Measurements from ENCODE around the gene PAPOLB. TPM values are rescaled to one million over a fixed set of nuclear protein-coding genes. Genes with fewer than 3 reads are reported as not detected.

The PAPOLB gene
- total RNA-seq, 6 donors from 2014 or later: 0.10 to 2.1 (median 0.39) TPM

DNA sequence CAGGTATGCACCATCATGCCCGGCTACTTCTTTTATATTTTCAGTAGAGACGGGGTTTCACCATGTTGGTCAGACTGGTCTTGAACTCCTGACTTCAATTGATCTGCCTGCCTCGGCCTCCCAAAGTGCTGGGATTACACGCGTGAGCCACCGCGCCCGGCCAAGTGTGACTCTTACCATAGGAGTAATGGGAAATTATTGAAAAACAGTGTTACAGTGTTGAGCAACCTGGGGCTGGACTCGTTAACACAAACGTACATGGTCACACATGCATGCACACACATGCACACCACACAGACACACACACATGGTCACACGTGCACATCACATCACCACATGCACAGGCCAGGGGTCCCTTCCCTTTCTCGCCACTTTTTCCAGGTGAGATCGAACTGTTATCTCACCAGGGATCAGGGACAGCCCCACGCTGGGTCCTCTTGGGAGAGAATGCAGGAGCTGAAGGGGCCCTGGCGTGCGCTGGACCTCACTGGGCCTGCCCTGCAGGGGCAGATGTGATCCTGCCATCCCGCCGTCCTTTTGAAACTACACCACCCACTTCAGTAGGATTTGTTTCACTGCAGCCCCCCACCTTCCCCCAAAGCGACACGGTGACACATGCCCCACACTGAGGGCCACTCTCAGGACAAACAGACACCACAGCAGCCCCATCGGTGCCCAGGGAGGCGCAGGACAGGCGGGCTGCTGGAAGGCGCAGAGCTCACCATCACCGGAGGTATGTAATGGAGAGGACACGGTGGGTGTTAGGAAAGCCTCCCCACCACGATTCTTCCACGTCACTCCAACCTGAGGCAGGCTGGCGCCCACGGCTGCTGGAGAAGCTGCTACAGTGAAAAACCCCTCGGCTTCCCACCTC is 11.5 kb upstream of the PAPOLB start:
- ATAC-seq (ENCODE audit: low FRiP score in 2 of 2) (no peak), DNase-seq (peak in 1 of 2 donors; percentile 11)
- no peak overlapping the region for H3K27ac ChIP-seq
- no peak overlapping the region for H3K4me3 ChIP-seq
- peaks cover 0 to 22% (median 8%) of the 10 kb centered on the region in 4 donors for H3K36me3 ChIP-seq
- no peaks in the 10 kb centered on the region for H3K4me1 ChIP-seq
- H3K9me3 ChIP-seq: no peaks in the 10 kb centered on the region
- no peaks in the 10 kb centered on the region for H3K27me3 ChIP-seq
- 91 to 93% methylated on average over 27 to 31 of the region's 31 CpGs for WGBS, 2 donors
- no peak for TF ChIP-seq POLR2AphosphoS5 (IDR thresholded peaks at IDR 0.05)
- TF ChIP-seq, protein P1, sequence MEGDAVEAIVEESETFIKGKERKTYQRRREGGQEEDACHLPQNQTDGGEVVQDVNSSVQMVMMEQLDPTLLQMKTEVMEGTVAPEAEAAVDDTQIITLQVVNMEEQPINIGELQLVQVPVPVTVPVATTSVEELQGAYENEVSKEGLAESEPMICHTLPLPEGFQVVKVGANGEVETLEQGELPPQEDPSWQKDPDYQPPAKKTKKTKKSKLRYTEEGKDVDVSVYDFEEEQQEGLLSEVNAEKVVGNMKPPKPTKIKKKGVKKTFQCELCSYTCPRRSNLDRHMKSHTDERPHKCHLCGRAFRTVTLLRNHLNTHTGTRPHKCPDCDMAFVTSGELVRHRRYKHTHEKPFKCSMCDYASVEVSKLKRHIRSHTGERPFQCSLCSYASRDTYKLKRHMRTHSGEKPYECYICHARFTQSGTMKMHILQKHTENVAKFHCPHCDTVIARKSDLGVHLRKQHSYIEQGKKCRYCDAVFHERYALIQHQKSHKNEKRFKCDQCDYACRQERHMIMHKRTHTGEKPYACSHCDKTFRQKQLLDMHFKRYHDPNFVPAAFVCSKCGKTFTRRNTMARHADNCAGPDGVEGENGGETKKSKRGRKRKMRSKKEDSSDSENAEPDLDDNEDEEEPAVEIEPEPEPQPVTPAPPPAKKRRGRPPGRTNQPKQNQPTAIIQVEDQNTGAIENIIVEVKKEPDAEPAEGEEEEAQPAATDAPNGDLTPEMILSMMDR (IDR thresholded peaks at IDR 0.05): no peak
- TF ChIP-seq EP300 (IDR thresholded peaks at IDR 0.05): no peak
- TF ChIP-seq POLR2A (IDR thresholded peaks at IDR 0.05): no peak

DNA sequence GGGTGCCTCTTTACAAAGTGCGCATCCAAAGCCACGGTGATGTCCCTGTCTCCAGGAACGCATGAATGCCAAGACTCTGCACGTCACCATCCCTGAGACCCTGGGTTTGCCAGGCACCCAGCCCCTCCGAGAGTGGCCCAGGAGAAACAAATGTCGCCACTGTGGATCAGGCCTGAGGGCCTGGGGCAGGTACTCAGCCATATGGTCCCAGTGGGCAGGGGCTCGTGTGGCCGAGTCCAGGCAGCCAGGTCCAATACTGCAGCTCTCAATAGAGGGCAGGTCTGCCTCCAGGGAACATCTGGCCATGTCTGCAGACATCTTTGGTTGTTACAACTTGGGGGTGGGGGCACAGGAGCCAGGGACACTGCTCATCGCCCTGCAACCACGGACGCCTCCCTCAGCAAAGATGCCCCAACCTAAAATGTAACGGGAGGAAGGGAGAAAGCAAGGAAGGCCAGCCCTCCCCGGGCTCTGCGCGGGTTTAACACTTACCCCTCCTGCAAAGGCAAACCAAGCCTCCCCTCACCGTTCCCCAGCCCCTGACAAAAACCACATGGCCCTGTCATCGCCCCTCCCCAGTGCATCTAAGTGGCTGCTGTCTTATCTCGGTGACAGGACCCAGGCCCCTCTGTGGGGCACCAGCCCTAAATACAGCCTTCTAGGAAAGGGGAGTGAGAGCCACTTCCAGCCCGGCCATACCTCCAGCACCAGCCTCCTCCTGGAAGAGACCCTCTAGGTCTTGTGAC is 10.3 kb upstream of the PAPOLB start:
- TF ChIP-seq, protein P1 (IDR thresholded peaks at IDR 0.05): no peak
- TF ChIP-seq EP300 (IDR thresholded peaks at IDR 0.05): no peak
- TF ChIP-seq POLR2AphosphoS5 (IDR thresholded peaks at IDR 0.05): no peak
- Histone ChIP-seq H3K4me1 (no peaks in the 10 kb centered on the region), H3K27ac (no peak overlapping the region), H3K36me3 (peaks cover 0 to 15% (median 2%) of the 10 kb centered on the region in 4 donors), H3K9me3 (no peaks in the 10 kb centered on the region), H3K4me3 (no peak overlapping the region), H3K27me3 (no peaks in the 10 kb centered on the region)
- ATAC-seq (ENCODE audit: low FRiP score in 2 of 2): no peak
- 75 to 84% methylated on average over 11 to 19 of the region's 19 CpGs for WGBS, 2 donors
- peak in 1 of 2 donors; percentile 18 for DNase-seq

DNA sequence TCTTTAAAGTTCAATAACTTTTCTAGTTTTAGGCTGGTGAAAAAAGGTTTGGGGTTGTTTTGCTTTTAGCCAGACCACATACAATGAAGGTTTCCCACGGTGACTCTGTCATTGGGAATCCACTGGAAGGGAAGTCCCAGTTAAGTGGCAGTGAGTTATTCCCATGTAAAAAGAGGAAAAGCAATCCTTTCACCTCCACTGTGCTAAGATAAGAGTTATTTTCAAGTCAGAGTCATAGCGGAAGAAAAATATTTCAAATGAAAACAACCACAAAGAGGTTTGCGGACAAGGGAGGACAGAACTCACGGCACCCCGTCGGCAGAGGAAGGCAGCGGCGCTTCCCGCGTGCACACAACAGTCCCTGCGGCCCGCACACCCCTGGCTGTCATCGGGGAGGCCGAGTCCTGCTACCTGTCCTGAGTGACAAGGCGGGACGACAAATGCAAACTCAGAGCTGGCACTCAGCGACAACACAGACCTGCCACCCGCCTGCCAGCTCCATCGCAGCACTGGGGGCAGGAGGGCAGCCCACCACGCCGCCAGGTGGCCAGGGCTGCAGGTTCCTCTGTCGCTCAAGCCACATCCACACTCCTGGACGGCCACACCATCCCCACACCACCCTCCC is 9.3 kb upstream of the PAPOLB start:
- H3K27ac ChIP-seq: no peak overlapping the region
- peaks cover 0 to 6% (median 0%) of the 10 kb centered on the region in 4 donors for H3K36me3 ChIP-seq
- no peaks in the 10 kb centered on the region for H3K4me1 ChIP-seq
- WGBS, 2 donors: 62 to 64% methylated on average over 19 of the region's 23 CpGs
- no peak overlapping the region for H3K4me3 ChIP-seq
- no peak for TF ChIP-seq POLR2AphosphoS5 (IDR thresholded peaks at IDR 0.05)
- no peak for TF ChIP-seq POLR2A (IDR thresholded peaks at IDR 0.05)
- TF ChIP-seq, protein P1 (IDR thresholded peaks at IDR 0.05): no peak
- TF ChIP-seq EP300 (IDR thresholded peaks at IDR 0.05): no peak
- peak; percentile 11 to 72 for DNase-seq
- no peak for ATAC-seq (ENCODE audit: low FRiP score in 2 of 2)
- H3K9me3 ChIP-seq: no peaks in the 10 kb centered on the region
- H3K27me3 ChIP-seq: no peaks in the 10 kb centered on the region

DNA sequence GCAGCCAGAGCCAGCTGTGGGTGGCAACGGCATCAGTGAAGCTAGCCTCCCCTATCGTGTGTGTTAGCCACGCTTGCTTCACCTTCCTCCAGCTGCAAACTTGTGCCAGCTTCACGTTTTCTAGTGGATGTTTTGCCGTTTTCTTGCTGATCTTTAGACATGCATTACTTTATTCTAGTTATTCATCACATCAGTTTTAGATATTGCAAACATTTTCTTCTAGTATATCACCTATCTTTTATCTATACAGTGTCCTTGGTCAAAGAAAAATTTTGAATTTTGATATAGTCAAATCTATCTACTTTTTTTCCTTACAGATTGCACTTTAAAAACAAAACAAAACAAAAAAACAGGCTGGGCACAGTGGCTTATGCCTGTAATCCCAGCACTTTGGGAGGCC is 6.7 kb upstream of the PAPOLB start:
- no peaks in the 10 kb centered on the region for H3K4me1 ChIP-seq
- no peak overlapping the region for H3K4me3 ChIP-seq
- no peaks in the 10 kb centered on the region for H3K9me3 ChIP-seq
- no peak overlapping the region for H3K27ac ChIP-seq
- TF ChIP-seq, protein P1 (IDR thresholded peaks at IDR 0.05): no peak
- TF ChIP-seq POLR2AphosphoS5 (IDR thresholded peaks at IDR 0.05): no peak
- TF ChIP-seq POLR2A (IDR thresholded peaks at IDR 0.05): no peak
- TF ChIP-seq EP300 (IDR thresholded peaks at IDR 0.05): no peak
- no peaks in the 10 kb centered on the region for H3K27me3 ChIP-seq
- 96 to 99% methylated on average over 5 of the region's 5 CpGs for WGBS, 2 donors
- no peaks in the 10 kb centered on the region for H3K36me3 ChIP-seq
- ATAC-seq (ENCODE audit: low FRiP score in 2 of 2): no peak
- DNase-seq: no peak

All from upper lobe of left lung (tissue), 6 donors.